Measurements from ENCODE around the gene CD247.

Gene CD247

DNA sequence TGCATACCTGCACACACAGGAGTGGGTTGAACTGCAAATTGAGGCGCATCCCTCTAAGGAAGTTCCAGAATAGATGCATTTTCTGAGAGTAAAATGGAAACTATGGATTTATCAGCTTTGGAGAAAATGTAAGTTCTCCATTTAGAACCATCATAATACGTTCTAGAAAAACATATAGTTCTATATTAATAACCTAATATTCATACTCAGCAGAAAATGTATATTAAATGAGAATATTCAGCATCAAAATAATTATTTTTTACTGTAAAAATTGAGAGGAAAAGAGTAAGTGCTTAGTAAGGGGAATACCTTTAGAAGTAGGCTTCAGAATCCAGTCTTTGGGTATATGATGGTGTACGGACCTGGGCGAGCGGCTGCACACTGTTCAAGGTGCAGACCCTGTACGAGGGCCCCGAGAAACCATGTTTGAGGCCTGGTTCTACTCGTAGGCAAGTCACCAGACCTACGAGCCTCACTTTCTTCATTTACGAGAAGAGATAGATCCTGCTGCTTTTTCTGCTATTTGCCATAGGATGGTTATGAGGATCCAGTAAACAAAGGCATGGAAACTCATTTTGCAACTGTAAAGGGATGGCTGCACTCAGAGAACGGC is 6.8 kb downstream of the CD247 start:
- no peak for DNase-seq (ENCODE audit: low read depth)

DNA sequence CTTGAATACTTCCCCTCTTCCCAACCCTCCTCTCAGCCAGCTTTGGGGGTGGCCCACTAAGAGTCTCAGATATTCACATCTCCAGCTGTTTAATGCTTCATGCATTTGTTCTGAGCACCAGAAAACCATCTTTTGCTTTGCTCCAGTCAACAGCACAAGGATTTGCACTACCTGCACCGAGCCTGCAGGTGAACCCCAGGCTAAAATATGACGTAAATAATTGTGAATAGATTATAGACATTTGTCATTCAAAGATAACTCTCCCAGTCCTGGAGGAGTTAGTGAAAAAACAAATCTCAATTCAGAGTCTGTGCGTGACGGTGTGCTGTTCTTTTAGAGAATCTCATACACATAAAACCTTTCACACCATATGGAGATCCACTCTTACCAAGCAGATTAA is 7.4 kb downstream of the CD247 start:
- H3K4me3 ChIP-seq (ENCODE audit: low read length), result no peak overlapping the region
- TF ChIP-seq, protein P1, sequence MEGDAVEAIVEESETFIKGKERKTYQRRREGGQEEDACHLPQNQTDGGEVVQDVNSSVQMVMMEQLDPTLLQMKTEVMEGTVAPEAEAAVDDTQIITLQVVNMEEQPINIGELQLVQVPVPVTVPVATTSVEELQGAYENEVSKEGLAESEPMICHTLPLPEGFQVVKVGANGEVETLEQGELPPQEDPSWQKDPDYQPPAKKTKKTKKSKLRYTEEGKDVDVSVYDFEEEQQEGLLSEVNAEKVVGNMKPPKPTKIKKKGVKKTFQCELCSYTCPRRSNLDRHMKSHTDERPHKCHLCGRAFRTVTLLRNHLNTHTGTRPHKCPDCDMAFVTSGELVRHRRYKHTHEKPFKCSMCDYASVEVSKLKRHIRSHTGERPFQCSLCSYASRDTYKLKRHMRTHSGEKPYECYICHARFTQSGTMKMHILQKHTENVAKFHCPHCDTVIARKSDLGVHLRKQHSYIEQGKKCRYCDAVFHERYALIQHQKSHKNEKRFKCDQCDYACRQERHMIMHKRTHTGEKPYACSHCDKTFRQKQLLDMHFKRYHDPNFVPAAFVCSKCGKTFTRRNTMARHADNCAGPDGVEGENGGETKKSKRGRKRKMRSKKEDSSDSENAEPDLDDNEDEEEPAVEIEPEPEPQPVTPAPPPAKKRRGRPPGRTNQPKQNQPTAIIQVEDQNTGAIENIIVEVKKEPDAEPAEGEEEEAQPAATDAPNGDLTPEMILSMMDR (IDR thresholded peaks at IDR 0.05; ENCODE audit: insufficient read depth, low read depth, low read length, missing control alignments), result no peak
- no peak for DNase-seq (ENCODE audit: low read depth)

More for the DNA sequence above, 6.8 kb downstream of the CD247 start:
- no peak overlapping the region for H3K4me3 ChIP-seq (ENCODE audit: low read length)
- TF ChIP-seq, protein P1 (IDR thresholded peaks at IDR 0.05; ENCODE audit: insufficient read depth, low read depth, low read length, missing control alignments), result no peak

DNA sequence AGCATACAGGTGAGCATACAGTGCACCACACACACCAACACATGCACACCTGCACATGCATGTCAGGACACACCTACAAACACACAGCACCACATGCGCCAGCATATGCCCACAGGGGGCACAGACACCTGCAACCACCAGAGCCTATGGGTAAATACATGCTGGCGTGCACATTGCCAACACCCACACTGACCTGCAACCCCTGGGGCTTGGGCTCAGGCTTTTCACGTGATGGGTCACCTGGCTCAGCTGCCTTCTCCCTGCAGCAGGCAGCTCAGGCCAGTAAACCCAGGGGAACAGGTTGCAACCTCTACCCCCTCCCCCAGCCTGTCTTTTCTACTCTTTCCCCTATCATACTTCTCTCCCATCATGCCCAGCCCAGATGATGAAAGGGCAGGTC is 8.1 kb downstream of the CD247 start:
- TF ChIP-seq, protein P1 (IDR thresholded peaks at IDR 0.05; ENCODE audit: insufficient read depth, low read depth, low read length, missing control alignments), result no peak
- H3K4me3 ChIP-seq (ENCODE audit: low read length), result no peak overlapping the region
- DNase-seq (ENCODE audit: low read depth), result no peak

DNA sequence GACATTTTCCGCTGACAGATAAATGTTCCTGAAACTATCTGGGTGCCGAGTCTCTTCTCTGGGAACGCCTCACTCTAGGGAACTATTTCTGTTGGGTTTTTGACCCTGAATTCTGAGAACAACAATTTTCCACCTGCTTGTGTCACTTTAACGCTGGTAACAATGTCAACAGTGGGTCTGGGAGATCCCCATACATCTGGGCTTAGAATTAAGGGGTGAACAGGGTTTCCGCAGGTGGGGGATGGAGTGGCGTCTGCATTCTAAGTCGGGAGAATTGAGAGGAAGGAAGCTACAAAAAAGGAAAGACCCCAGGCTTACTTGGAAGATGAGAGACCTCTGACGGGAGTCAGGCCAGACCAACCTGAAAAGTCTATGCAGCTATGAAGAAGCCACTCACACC is 8.7 kb downstream of the CD247 start:
- no peak overlapping the region for H3K4me3 ChIP-seq (ENCODE audit: low read length)
- TF ChIP-seq, protein P1 (IDR thresholded peaks at IDR 0.05; ENCODE audit: insufficient read depth, low read depth, low read length, missing control alignments), result no peak
- no peak for DNase-seq (ENCODE audit: low read depth)

DNA sequence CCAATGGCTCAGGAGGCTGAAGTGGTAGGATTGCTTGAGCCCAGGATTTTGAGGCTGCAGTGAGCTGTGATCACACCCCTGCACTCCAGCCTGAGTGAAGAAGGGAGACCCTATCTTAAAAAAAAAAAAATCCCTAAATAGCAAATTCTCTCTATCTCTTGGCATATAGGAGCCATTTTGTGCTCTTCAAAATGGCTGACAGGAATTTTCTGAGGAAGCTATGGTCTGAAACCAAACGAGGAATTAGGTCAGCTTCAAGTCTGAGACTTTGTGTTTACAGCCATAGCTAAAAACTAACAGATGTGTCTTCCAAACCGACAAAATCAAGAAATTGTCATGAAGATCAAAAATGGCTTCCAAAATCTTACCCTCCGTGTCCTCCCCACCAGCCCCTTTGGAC is 10.6 kb downstream of the CD247 start:
- DNase-seq (ENCODE audit: low read depth), result no peak
- H3K4me3 ChIP-seq (ENCODE audit: low read length), result no peak overlapping the region
- TF ChIP-seq, protein P1 (IDR thresholded peaks at IDR 0.05; ENCODE audit: insufficient read depth, low read depth, low read length, missing control alignments), result no peak

DNA sequence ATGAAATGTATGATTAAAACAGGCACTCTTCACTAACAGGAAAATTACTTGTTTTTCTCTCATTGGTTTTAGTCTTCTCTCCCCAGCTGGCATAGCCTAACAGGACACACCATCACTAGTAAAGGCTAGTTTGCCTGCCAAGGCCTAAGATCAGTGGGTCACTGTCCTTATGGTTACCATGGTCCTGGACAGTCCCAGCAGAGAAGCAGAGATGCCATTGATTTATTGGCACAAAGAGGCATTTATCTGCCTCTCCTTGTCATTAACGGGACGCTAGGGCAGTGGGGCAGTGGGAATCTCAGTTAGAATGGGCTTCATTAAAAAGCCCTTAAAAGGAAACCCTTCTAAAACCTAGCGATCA is 13.9 kb downstream of the CD247 start:
- TF ChIP-seq, protein P1 (IDR thresholded peaks at IDR 0.05; ENCODE audit: insufficient read depth, low read depth, low read length, missing control alignments), result no peak
- H3K4me3 ChIP-seq (ENCODE audit: low read length), result no peak overlapping the region
- DNase-seq (ENCODE audit: low read depth), result no peak
